Suppressor macrophage (primary cell): ENCODE results near the gene GCK.
"Not testable (repeated sequence)": the region's sequence is repeated elsewhere in the genome, so short reads cannot be mapped to it uniquely, and the experiment has no call there.

ENCODE experiments used
- DNase-seq, 4 experiments: peaks; one replicate each; pipeline ENCODE4 v3.0.0-alpha.2; 2020 to 2022

Gene GCK

GRCh38 chr7:44201813-44202212 lies 12.6 kb upstream of the GCK start:
- DNase-seq: peak in 1 of 4 experiments; percentile 7

- DNase-seq: peak; percentile 94 to 97 (median 97)
Measured at GRCh38 chr7:44200699-44201461, 11.6 kb upstream of the GCK start, which contains the start of gene YKT6. TSS of gene YKT6 (plus strand) at chr7:44200978. CDS start at chr7:44201136, 158 bp downstream.

DNA sequence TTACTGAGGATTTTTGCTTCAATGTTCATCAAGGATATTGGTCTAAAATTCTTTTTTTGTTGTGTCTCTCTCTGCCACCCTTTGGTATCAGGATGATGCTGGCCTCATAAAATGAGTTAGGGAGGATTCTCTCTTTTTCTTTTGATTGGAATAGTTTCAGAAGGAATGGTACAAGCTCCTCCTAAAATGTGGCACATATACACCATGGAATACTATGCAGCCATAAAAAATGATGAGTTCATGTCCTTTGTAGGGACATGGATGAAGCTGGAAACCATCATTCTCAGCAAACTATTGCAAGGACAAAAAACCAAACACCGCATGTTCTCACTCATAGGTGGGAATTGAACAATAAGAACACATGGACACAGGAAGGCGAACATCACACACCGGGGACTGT lies 10.9 kb upstream of the GCK start:
- DNase-seq: not testable (repeated sequence)

DNA sequence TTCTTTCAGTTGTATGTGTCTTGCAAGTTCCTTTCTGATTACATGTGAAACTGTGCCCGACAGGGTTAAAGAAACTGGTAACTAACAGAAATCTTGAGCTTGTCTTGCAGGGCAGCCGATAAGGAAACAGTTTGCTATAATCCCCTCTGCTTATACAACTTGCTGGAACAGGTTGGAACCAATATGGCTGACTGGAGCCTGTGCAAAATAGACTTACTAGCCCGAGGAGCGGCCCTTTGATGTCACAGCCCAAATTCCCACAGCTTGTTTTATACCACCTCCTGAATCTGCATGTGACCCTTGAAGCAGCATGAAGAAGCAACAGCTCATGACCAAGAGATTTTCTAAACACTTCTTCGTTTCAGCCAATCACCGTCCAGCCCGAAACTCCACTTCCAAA lies 8.2 kb upstream of the GCK start:
- DNase-seq: no peak

GRCh38 chr7:44196450-44196872 lies 7.2 kb upstream of the GCK start:
- peak; percentile 56 to 69 (median 63) for DNase-seq

- peak in 3 of 4 experiments; percentile 27 to 34 (median 27) for DNase-seq
Measured at GRCh38 chr7:44195889-44196288, 6.7 kb upstream of the GCK start.

DNA sequence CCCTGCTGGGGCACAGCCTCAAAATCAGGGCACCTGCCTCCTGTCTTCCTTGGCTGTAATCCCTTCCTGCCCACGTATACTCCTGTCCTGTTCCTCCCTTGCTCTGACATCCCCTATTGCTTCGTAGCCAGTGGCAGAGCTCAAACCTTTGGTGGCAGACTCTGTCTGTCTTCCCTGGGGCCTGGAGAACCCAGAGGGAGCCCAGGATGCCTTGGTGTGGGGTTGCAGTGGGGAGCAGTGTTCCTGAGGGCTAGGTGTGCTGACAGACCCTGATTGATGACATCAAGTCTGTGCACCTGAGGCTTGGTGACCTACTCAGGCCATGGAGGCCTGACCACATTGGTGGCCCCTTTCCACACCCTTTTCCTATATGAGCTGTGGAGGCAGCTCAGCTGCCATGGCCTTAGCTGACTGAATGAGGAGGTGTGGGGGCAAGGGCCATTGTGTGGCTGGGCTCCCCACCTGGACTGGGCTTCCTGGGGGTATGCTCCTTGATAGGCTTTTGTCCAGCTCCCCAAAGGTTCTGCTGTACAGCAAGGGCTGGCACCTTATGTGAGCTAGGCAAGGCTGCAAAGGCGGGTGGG lies 5.4 kb upstream of the GCK start:
- DNase-seq: no peak

DNA sequence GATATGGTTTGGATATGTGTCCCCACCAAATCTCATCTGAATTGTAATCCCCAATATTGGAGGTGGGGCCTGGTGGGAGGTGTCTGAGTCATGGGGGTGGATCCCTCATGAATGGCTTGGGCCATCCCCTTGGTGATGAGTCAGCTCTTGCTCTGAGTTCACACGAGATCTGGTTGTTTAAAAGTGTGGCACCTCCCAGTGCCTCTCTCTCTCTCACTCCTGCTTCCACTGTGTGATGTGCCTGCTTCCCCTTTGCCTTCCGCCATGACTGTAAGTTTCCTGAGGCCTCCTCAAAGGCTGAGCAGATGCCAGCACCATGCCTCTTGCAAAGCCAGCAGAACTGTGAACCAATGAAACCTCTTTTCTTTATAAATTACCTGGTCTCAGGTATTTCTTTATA lies 4.8 kb upstream of the GCK start:
- peak in 1 of 4 experiments; percentile 13 for DNase-seq

DNA sequence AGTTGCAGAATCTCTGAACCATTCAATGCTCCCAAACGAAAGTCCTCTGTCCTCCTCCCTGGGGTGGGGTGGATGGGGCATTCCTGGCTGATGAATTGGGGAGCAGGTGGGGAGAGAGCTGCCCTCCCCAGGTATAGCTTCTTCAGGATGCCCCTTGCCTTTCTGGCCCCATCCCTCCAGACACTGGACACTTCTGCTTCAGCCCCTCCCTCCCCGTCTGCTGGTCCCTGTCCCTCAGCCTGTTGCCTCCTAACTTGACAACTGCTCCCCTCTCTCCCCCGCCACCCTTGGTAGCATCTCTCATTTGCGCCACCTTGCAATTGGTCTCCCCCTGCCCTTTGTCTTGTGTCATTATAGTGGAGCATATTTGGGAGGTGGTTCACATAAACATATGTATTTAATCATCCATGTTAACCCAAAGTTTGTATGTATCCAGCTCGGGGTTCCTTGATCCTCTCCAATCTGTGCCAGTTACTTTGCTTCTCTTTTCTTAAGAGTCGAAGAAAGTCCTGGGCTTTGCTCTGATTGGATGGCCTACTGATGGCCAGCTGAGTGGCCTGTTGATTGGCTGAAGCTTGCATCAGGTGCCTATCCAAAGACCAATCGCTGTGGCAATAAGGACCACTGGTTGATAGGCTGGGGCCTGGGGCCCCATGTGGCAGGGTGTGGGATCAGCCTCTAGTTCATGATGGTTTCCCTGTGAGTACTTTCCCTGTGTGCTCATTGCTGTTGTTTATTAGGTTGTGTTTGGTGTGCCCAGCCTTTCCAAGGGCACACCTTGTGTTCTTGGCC lies 4.0 kb upstream of the GCK start:
- DNase-seq: no peak

DNA sequence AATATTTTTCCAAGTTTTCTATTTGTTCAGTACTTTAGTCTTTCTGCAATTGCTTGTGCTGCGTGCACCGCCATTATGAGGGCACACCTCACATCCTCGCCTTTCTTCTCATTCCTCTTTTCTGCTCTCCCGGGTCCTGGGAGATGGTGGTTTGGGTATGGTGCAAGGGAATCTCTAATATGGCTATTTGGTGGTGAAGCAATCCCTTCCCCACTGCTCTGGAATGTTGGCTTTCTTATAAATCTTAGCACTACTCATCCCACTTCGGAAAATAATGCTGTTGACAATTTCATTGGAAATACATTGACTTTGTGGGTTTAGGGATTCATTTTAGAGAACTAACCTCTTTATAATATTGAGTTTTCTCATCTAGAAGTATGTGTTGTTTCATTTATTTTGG lies 1.9 kb upstream of the GCK start:
- DNase-seq: no peak

DNA sequence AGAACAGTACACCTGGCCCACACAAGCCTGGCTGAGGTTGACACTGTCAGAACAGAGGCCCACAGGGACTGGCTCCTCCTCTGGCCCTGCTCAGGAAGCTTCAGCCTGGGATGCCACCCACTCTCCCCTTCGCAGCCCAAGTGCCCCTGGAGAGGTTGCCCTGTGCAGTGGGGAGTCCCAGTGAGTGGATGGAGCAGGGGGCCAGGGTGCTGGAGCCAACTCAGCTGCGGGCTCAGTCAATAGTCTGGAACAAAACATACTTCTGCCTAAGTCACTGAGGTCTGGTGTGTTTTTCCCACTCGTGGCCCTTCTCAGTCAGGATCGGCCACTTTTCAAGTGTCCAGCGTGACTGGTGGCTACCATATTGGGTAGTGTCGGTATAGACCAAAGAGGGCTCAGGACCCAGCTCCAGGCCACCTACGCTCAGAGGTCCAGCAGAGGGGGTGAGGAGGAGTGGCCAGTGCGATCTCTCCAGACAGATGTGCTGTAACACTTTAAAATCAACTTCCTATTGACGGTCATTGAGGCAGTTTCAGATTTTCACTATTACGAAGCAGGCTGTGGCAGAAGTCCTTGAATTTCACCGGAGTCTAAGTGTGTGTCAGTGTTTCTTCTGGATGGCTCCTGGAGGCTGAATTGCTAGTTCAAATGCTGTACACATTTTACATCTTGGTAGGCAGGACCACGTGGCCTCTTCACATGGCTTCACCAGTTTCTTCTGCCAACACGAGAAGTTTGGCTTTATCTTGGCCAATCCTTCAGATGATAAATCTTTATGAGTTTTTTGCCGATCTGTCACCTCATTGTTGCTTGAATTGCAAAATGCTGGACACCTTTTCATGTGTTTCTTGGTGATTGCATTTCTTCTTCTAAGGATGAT lies 994 bp upstream of the GCK start:
- no peak for DNase-seq

- no peak for DNase-seq
Measured at GRCh38 chr7:44188480-44189225, 586 bp downstream of the GCK start.

GRCh38 chr7:44187636-44188416 lies 1.4 kb downstream of the GCK start:
- no peak for DNase-seq

DNA sequence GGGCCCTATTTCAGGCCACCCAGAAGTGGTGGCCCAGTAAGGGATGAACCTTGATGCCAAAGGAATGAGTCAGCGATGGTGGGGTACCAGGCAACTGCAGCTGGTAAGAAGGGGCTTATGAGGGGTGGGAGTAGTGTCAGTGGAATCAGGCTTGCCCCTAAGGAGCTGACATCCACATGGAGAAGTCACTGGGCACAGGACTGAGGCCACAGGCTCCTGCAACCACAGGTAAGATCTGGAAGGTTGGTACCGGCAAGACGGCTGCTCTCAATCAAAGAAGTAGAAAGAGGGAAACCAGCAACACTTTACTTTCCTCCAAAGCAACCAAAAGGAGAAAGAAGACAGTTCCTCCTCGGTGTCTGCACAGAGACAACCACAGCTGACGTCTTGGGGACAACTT lies 2.5 kb downstream of the GCK start:
- DNase-seq: peak in 1 of 4 experiments; percentile 6

DNA sequence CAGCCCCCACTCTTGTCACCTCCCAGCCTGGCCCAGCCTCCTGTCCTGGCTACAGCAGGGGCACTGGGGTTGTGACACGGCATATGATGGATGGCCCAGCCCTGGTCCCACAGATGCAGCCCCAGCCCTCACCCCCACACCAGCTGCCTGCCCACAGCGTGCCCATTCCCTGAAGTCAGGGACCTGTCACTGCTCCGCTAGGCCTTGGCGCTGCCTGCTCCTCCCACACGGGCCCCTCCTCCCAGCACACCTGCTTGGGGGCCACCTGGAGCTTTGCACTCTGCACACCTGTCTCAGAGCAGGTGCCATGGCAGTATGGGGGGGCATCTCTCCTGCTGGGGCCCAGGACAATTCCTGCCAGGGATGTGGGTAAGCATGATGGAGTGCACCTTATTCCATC lies 3.5 kb downstream of the GCK start:
- DNase-seq: no peak

- DNase-seq: no peak
Measured at GRCh38 chr7:44184873-44185446, 4.3 kb downstream of the GCK start.

DNA sequence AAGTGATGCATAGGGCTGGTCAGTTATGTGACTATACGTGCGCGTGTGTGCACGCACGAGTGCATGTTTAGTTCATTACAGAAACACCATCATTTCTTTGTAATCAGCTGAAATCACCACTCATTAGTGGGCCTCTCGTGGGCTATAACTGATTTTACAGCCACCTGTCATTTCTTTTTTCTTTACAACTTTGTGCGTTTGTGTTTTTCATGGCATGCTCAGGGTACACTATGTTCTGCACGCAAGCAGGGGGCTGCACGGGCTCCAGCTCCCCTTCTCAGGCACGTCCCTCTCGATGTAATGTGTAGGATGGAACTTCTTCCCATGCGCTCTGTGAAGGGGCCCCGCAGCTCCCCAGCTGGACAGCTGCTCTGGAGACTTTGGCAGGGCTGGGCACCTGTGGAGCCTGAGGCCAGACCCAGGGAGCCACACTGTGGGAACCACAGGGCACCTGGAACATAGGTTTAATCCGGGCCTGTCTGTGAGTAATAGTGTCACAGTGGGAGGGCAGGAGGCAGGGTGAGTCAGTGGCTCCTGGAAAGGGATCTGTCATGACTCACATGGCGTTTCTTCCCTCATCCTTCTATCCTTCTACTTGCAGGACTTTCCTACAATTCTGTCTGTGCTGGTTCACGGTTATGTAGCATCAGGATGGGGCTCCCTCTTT lies 4.9 kb downstream of the GCK start:
- no peak for DNase-seq

DNA sequence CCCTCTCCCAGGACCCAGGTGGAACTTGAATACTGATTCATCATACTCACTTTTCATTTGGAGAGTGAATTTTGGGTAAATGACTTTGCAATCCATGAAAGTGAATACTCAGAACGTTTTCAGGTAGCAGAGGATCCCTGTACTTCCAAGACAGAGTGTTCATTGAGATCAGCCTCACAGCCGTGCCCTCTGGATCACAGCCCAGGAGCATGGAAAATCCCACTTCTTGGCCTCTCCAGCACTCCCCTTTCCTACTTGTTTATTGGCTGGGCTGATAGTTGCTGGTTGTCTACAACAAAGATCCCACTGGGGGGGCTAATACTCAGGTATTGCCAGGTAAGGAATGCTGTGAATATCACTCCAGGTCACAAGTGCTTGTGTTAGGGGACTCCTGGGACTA lies 5.9 kb downstream of the GCK start:
- DNase-seq: no peak

DNA sequence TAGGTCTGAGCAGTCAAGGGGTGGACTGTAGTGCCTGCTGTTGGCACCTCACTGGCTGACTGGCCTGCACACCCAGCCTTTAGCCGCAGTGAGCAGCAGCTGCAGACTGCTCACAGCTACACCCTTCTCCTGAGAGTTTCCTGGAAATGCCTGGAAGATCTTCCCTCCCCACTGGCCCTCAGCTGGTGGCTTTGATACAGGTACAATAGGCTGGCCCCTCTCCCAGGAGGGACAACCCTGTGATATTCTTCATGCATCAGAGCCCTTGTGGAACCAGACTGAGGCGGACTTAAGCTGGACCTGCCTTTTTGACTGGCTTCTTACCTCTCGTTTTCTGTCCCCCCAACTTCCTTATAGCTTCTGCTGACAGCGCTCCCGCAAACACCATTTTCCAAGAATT lies 6.4 kb downstream of the GCK start:
- DNase-seq: no peak

- DNase-seq: no peak
Measured at GRCh38 chr7:44180631-44181030, 8.6 kb downstream of the GCK start.
